Measurements from ENCODE around the gene TBC1D22A. TPM values are rescaled to one million over a fixed set of nuclear protein-coding genes. Genes with fewer than 3 reads are reported as not detected.
A peak's percentile ranks its signal among the peaks of the same experiment; 100 is the strongest.

TBC1D22A gene
- total and polyA plus RNA-seq, 4 donors: 4.1 to 12.4 (median 8.4) TPM

DNA sequence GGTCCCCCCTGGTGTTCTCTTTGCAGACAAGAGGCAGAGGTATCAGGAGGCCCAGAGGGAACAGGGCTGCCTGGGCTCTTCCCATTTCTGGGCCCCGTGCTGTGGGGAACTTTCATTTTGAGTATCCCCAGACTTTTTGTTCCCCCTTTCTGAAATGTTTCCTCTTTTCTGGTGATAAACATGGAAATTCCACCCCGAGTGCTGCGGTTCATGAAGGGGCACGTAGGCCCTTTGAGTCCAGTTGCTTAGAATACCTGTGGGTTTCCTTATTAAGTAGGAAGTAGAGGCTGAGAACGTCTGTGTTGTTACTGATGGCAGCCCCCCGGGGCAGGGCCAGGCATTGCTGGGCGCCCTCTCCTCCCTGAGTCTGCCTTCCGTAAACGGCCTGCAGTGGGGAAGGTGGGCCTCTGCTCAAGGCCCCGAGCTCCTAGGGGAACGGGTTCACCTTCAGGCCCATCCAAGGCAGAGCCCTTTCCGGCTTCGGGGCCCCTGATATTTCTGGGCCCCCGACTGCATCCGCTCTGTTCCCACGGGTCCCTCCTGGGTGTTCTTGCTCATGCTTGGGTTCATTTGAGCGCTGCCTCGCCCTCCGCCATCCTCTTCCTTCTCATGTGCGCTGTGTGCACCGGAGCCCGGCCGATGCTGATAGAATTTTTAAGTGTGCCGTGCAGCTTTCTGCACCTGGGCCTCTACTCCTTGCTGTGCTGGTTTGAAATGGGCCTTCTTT lies 12.0 kb downstream of the TBC1D22A start:
- H3K9ac ChIP-seq (ENCODE audit: low read depth in 1 of 2, low read length in 2 of 2): no peak overlapping the region
- peak overlapping the region; percentile 21 to 70 for H3K27ac ChIP-seq (ENCODE audit: low read depth in 1 of 2, low read length in 2 of 2)
- H3K27me3 ChIP-seq (ENCODE audit: control insufficient read depth in 4 of 4, insufficient read depth in 4 of 4, low read length in 3 of 4): no peaks in the 10 kb centered on the region
- no peak for TF ChIP-seq SP1 (IDR thresholded peaks at IDR 0.05)
- TF ChIP-seq REST (IDR thresholded peaks at IDR 0.05): peak; percentile 22
- no peaks in the 10 kb centered on the region for H3K9me3 ChIP-seq (ENCODE audit: control insufficient read depth in 4 of 4, low read length in 3 of 4)
- no peak overlapping the region for H3K4me3 ChIP-seq (ENCODE audit: low read depth in 1 of 3, low read length in 3 of 3)
- no peak for DNase-seq (ENCODE audit: low spot score)
- peaks cover 9 to 35% (median 19%) of the 10 kb centered on the region in 4 donors for H3K4me1 ChIP-seq (ENCODE audit: control insufficient read depth in 4 of 4, insufficient read depth in 4 of 4, low read length in 3 of 4)
- 86% methylated on average over 24 of the region's 24 CpGs for WGBS
- no peaks in the 10 kb centered on the region for H3K36me3 ChIP-seq (ENCODE audit: control insufficient read depth in 4 of 4, insufficient read depth in 3 of 4, low read depth in 1 of 4, low read length in 3 of 4)

DNA sequence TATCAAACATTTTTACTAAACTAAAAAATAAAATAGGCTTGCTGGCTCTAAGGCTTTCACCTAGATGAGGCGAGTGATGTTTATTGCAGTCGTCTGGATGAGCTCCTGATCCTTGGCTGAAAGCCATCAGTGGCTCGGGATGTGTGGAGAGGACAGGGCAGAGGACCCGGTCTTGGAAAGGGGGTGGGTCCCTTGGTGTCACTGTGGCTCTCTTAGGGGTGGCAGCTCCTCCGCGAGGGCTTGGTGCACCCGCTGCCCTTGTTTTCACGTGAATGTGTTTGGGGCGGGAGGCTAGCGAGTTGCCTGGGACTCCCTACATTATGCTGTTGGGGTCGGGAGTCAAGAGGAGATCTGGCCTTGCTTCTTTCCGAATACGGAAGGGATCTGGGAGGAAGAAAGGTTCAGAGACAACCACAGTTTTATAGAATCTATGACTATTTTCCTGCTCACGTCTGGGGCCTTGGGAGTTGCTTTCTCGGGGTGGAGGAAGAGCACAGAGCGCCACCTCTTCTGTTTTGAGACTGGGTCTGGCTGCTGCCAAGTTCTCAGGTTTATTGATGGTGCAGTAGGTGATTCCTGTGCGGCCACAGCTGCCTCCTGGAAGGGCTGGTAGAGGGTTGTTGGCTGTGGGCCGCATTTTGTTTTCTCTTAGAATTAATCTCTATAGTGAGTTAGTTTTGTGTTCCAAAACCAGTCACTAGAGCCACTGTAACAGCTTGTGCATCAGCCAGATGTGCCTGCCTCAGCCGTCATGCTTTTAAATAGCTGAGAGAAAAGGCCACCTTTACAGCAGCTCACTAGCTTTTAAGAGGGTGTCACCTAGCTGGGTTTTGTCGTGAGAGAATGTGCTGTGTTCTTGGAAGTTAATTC lies 12.8 kb downstream of the TBC1D22A start:
- TF ChIP-seq EGR1 (IDR thresholded peaks at IDR 0.05; ENCODE audit: low read depth in 2 of 2): no peak
- no peak for TF ChIP-seq CTCF (IDR thresholded peaks at IDR 0.05; ENCODE audit: low read depth, low read length, missing input control)
- no peak for TF ChIP-seq SP1 (IDR thresholded peaks at IDR 0.05)
- no peak for TF ChIP-seq HNF4G (IDR thresholded peaks at IDR 0.05)
- TF ChIP-seq ZBTB33 (IDR thresholded peaks at IDR 0.05): no peak
- TF ChIP-seq FOXA1 (IDR thresholded peaks at IDR 0.05): no peak
- TF ChIP-seq FOXA2 (IDR thresholded peaks at IDR 0.05): no peak
- TF ChIP-seq HNF4A (conservative IDR thresholded peaks at IDR 0.05): no peak
- TF ChIP-seq RAD21 (IDR thresholded peaks at IDR 0.05): no peak
- TF ChIP-seq REST (IDR thresholded peaks at IDR 0.05): no peak
- no peak for TF ChIP-seq GABPA (IDR thresholded peaks at IDR 0.05 in 1 of 2, conservative IDR thresholded peaks at IDR 0.05 in 1 of 2)
- no peak for TF ChIP-seq YY1 (IDR thresholded peaks at IDR 0.05)
- no peak for TF ChIP-seq TAF1 (conservative IDR thresholded peaks at IDR 0.05)
- TF ChIP-seq ATF3 (IDR thresholded peaks at IDR 0.05): no peak
- TF ChIP-seq JUND (IDR thresholded peaks at IDR 0.05): no peak
- TF ChIP-seq NR2F2 (IDR thresholded peaks at IDR 0.05): no peak
- no peak for TF ChIP-seq RXRA (IDR thresholded peaks at IDR 0.05)
- no peak for TF ChIP-seq MAX (IDR thresholded peaks at IDR 0.05)
- WGBS: 78% methylated on average over 20 of the region's 20 CpGs
- H3K4me3 ChIP-seq (ENCODE audit: low read depth in 1 of 3, low read length in 3 of 3): no peak overlapping the region
- DNase-seq (ENCODE audit: low spot score): no peak
- H3K4me1 ChIP-seq (ENCODE audit: control insufficient read depth in 4 of 4, insufficient read depth in 4 of 4, low read length in 3 of 4): peaks cover 9 to 33% (median 17%) of the 10 kb centered on the region in 4 donors
- H3K9me3 ChIP-seq (ENCODE audit: control insufficient read depth in 4 of 4, low read length in 3 of 4): no peaks in the 10 kb centered on the region
- H3K27ac ChIP-seq (ENCODE audit: low read depth in 1 of 2, low read length in 2 of 2): peak overlapping the region; percentile 21 to 70
- no peak overlapping the region for H3K9ac ChIP-seq (ENCODE audit: low read depth in 1 of 2, low read length in 2 of 2)
- H3K27me3 ChIP-seq (ENCODE audit: control insufficient read depth in 4 of 4, insufficient read depth in 4 of 4, low read length in 3 of 4): no peaks in the 10 kb centered on the region
- no peaks in the 10 kb centered on the region for H3K36me3 ChIP-seq (ENCODE audit: control insufficient read depth in 4 of 4, insufficient read depth in 3 of 4, low read depth in 1 of 4, low read length in 3 of 4)
